Measurements from ENCODE around the gene KDM4C. TPM values are rescaled to one million over a fixed set of nuclear protein-coding genes. Genes with fewer than 3 reads are reported as not detected.
"Not testable (repeated sequence)": the region's sequence is repeated elsewhere in the genome, so short reads cannot be mapped to it uniquely, and the experiment has no call there.

Gene KDM4C
- total RNA-seq, 2 donors from 2014 or later, result 66.2 to 68.7 TPM

DNA sequence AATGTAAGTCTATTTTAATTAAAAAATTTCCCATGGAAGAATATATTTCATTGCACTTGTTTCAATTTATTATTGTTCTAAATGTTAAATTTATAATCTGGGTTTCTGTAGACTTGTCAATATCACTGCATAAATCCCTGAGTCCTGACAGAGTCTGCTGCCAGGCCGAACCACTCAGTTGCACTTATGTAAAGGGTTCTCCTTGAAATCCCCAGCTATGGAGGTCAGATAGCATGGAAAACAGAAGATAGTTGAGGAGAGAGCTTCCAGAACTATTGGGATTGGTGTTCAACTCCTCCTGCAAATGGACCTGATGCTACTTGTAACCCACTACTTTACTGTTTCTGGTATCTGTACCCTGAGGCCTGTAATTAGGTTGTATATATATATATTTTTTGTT is 37.2 kb downstream of the KDM4C start:
- Mint-ChIP-seq H3K9me3 (no peaks in the 10 kb centered on the region), H3K27me3 (no peaks in the 10 kb centered on the region), H3K4me3 (no peak overlapping the region), H3K4me1 (ENCODE audit: low read depth in 2 of 2) (peaks cover 13 to 18% of the 10 kb centered on the region in 2 donors), H3K36me3 (peaks cover 9% of the 10 kb centered on the region), H3K27ac (no peak overlapping the region)
- ATAC-seq (no peak), DNase-seq (ENCODE audit: low spot score) (no peak)

DNA sequence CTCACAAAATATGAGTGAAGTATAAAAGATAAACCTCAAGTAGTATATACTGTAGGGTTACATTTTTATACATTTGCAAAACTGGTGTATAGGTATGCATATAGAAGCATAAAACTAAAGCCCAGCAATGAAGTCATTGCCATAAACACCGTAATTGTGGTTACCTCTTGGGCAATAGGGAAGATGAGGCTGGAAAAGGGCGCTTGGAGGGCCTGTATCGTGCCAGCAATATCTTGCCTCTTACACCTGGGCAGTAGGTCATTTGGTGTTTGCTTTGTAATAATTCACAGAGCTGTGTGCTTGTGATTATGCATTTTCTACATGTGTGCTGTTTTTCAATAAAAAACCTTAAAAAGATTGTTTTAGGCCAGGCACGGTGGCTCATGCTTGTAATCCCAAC is 45.2 kb downstream of the KDM4C start:
- no peaks in the 10 kb centered on the region for H3K36me3 Mint-ChIP-seq
- H3K27me3 Mint-ChIP-seq, result no peaks in the 10 kb centered on the region
- ATAC-seq, result no peak
- no peak for DNase-seq (ENCODE audit: low spot score)
- no peak overlapping the region for H3K27ac Mint-ChIP-seq
- no peaks in the 10 kb centered on the region for H3K9me3 Mint-ChIP-seq
- no peak overlapping the region for H3K4me3 Mint-ChIP-seq
- peaks cover 0 to 7% of the 10 kb centered on the region in 2 donors for H3K4me1 Mint-ChIP-seq (ENCODE audit: low read depth in 2 of 2)

DNA sequence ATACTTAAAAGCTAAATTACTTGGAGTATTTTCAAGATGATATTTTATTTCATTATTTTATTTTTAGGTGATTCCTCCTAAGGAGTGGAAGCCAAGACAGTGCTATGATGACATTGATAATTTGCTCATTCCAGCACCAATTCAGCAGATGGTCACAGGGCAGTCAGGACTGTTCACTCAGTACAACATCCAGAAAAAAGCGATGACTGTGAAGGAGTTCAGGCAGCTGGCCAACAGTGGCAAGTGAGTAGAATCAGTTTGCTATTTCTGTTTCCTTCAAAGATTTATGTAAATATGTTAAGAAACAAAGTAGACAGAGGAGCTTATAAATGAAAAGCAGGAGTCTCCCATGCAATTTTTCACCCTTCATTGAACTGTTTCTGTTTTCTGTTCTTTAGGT is 47.8 kb downstream of the KDM4C start:
- Mint-ChIP-seq H3K4me1 (ENCODE audit: low read depth in 2 of 2) (peaks cover 0 to 7% of the 10 kb centered on the region in 2 donors), H3K36me3 (no peaks in the 10 kb centered on the region)

DNA sequence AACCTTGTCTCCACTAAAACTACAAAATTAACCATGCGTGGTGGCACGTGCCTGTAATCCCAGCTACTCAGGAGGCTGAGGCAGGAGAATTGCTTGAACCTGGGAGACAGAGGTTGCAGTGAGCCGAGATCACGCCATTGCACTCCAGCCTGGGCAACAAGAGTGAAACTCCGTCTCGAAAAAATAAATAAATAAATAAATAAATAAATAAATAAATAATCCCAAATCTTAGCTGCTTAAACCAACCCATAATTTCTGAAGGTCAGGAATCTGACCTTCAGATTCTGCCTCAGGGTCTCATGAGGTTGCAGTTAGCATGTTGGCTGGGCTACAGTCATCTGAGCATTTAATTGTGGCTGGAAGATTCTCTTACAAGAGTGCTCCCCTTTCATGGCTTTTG is 48.5 kb downstream of the KDM4C start:
- H3K27me3 Mint-ChIP-seq; H3K4me3 Mint-ChIP-seq; H3K4me1 Mint-ChIP-seq (ENCODE audit: low read depth in 2 of 2): not testable (repeated sequence)

More for the DNA sequence above, 47.8 kb downstream of the KDM4C start:
- Mint-ChIP-seq H3K9me3 (no peaks in the 10 kb centered on the region), H3K27ac (no peak overlapping the region), H3K27me3 (no peaks in the 10 kb centered on the region), H3K4me3 (no peak overlapping the region)
- ATAC-seq (no peak), DNase-seq (ENCODE audit: low spot score) (no peak)

DNA sequence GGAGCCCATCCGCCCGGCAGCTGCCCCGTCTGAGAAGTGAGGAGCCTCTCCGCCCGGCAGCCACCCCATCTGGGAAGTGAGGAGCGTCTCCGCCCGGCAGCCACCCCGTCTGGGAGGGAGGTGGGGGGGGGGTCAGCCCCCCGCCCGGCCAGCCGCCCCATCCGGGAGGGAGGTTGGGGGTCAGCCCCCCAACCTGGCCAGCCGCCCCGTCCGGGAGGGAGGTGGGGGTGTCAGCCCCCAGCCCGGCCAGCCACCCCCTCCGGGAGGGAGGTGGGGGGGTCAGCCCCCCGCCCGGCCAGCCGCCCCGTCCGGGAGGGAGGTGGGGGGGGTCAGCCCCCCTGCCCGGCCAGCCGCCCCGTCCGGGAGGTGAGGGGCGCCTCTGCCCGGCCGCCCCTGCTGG is 49.9 kb downstream of the KDM4C start:
- H3K4me3 Mint-ChIP-seq; H3K27me3 Mint-ChIP-seq; H3K27ac Mint-ChIP-seq; DNase-seq (ENCODE audit: low spot score); H3K36me3 Mint-ChIP-seq; H3K4me1 Mint-ChIP-seq (ENCODE audit: low read depth in 2 of 2); ATAC-seq; H3K9me3 Mint-ChIP-seq: not testable (repeated sequence)

More for the DNA sequence above, 48.5 kb downstream of the KDM4C start:
- not testable (repeated sequence) for DNase-seq (ENCODE audit: low spot score); ATAC-seq; H3K9me3 Mint-ChIP-seq; H3K27ac Mint-ChIP-seq; H3K36me3 Mint-ChIP-seq

DNA sequence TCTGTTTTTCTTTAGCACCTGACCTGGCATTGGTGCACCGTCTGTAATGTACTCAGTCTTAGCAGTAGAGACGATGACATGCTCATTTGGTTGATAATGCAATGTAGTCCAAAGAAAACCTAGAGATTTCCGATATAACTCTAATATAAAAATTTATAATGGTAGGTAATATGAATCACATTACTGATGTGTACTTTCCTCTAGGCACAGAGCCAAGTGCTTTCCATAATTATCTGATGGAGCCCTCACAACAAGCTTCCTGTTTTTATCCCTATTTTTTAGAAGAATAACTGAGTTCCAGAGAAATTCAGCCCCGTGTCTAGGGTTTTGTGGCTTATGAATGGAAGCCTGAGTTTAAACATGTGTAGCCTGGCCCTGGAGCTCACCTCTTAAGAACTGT is 53.7 kb downstream of the KDM4C start:
- no peaks in the 10 kb centered on the region for H3K36me3 Mint-ChIP-seq
- no peak for DNase-seq (ENCODE audit: low spot score)
- no peak for ATAC-seq
- peaks cover 2 to 7% of the 10 kb centered on the region in 2 donors for H3K4me1 Mint-ChIP-seq (ENCODE audit: low read depth in 2 of 2)
- no peaks in the 10 kb centered on the region for H3K9me3 Mint-ChIP-seq
- no peak overlapping the region for H3K27ac Mint-ChIP-seq
- no peaks in the 10 kb centered on the region for H3K27me3 Mint-ChIP-seq
- H3K4me3 Mint-ChIP-seq, result no peak overlapping the region

DNA sequence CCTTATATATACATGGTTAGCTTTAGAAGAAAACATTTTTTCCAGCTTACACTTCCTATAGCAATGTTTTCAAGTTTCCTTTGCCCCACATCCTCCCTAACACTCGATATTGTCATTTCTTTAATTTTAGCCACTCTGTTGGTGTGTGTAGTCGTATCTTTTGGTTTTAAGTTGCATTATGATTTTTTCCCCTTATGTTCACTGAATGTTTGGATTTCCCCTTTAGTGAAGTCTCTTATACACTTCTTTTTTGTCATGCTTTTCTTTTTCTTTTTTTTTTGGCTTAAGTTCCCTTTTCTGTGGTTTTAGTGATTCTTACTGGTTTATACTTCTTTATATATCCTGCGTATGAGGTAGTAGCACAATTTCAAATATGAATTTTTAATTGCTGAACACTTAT is 58.8 kb downstream of the KDM4C start:
- H3K9me3 Mint-ChIP-seq, result no peaks in the 10 kb centered on the region
- DNase-seq (ENCODE audit: low spot score), result no peak
- peak overlapping the region; percentile 1 to 15 for H3K27ac Mint-ChIP-seq
- no peak overlapping the region for H3K4me3 Mint-ChIP-seq
- no peaks in the 10 kb centered on the region for H3K36me3 Mint-ChIP-seq
- no peaks in the 10 kb centered on the region for H3K27me3 Mint-ChIP-seq
- peaks cover 13 to 14% of the 10 kb centered on the region in 2 donors for H3K4me1 Mint-ChIP-seq (ENCODE audit: low read depth in 2 of 2)
- ATAC-seq, result no peak

DNA sequence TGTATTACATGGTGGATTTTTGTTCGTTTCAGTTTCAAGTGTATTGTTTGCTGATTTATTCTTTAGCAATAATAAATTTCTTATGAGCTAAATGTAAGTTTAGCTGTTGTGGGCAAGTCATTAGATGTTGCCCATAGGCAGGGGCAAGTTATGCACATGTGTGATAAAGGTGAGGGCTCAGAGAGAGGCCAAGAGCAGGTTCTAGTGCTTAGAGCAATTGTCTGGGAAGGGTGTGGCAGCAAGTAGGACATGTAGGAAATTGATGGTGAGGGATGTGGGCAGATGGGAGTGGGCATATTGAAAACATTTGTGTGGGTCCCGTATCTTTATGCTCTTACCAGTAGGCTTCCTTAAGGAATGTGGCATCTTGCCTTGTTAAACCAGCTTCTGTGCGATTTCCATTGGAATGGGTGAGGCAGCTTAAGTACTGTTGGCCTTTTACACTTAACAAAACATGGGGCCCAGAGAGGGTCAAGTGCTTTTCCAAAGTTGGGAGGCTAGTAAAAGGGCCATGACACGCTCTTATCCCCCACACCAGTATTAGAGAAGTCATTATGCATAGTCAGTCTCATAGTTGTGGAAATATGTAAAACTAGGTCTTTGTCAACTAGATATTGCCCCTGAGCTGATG is 60.6 kb downstream of the KDM4C start:
- H3K4me1 Mint-ChIP-seq (ENCODE audit: low read depth in 2 of 2), result peaks cover 13 to 16% of the 10 kb centered on the region in 2 donors
- ATAC-seq (no peak), DNase-seq (ENCODE audit: low spot score) (no peak)
- no peak overlapping the region for H3K4me3 Mint-ChIP-seq
- H3K9me3 Mint-ChIP-seq, result no peaks in the 10 kb centered on the region
- no peaks in the 10 kb centered on the region for H3K36me3 Mint-ChIP-seq
- H3K27ac Mint-ChIP-seq, result no peak overlapping the region
- H3K27me3 Mint-ChIP-seq, result no peaks in the 10 kb centered on the region

DNA sequence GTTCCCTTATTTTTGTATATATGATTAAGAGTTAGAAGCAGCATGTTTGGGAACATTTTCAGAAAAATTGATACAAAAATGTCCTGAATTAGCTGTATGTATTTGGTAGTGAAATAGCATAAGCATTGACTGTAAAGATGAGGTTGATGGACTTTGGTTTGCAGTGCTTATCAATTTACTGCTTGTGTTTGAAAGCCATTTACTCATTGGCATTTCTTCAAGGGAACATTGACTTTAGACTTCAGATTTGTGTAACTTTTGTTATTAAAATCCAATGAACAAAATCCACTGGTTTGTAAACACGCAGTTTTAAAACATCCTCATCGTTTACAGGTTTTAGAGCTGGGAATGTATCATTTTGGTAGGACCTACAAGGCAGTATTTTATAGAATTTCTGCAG is 61.3 kb downstream of the KDM4C start:
- Mint-ChIP-seq H3K4me3 (no peak overlapping the region), H3K27ac (no peak overlapping the region), H3K9me3 (no peaks in the 10 kb centered on the region), H3K36me3 (no peaks in the 10 kb centered on the region), H3K4me1 (ENCODE audit: low read depth in 2 of 2) (peaks cover 13 to 21% of the 10 kb centered on the region in 2 donors), H3K27me3 (no peaks in the 10 kb centered on the region)
- DNase-seq (ENCODE audit: low spot score) (no peak), ATAC-seq (no peak)

DNA sequence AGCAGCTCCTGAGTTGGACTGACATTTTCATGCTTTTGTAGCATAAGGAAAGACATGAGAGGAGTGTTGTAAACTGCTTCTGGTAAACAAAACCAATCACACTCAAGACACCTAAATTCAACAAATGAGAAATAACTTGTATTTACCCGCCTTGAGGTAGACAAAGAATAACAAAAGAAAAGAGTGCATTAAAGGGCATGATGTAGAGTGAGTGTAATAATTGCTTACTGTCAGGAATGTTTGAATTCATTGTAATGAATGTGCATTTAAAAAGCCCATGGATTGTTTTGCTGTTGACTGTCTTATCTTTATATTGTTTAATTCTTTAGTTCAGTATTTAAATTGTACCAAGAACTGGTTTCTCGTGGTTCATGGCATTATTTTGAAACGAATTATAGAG is 61.8 kb downstream of the KDM4C start:
- H3K4me3 Mint-ChIP-seq, result no peak overlapping the region
- DNase-seq (ENCODE audit: low spot score), result no peak
- no peak for ATAC-seq
- peaks cover 13 to 22% of the 10 kb centered on the region in 2 donors for H3K4me1 Mint-ChIP-seq (ENCODE audit: low read depth in 2 of 2)
- no peaks in the 10 kb centered on the region for H3K9me3 Mint-ChIP-seq
- H3K36me3 Mint-ChIP-seq, result no peaks in the 10 kb centered on the region
- no peak overlapping the region for H3K27ac Mint-ChIP-seq
- no peaks in the 10 kb centered on the region for H3K27me3 Mint-ChIP-seq

DNA sequence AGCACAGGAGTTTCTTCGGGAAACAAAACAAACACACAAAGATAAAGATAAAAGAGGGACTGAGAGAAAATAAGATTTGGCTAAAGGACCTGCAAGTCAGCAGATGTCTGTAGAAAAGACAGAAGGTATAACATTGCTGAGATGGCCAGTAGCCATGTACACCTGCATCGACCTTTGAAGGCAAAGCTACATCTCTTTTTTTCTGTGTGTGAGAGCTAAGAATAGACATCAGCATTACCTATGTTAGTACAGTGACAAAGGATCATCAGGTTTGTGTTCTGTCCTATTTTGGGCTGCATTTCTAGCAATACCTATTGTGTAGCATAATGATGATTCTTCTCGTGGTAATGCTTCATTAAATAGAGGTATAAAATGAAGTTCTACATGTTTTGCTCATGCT is 64.9 kb downstream of the KDM4C start:
- Mint-ChIP-seq H3K27ac (no peak overlapping the region), H3K4me1 (ENCODE audit: low read depth in 2 of 2) (peaks cover 11 to 22% of the 10 kb centered on the region in 2 donors), H3K4me3 (no peak overlapping the region), H3K36me3 (peaks cover 5% of the 10 kb centered on the region), H3K9me3 (no peaks in the 10 kb centered on the region), H3K27me3 (no peaks in the 10 kb centered on the region)
- DNase-seq (ENCODE audit: low spot score) (no peak), ATAC-seq (no peak)

DNA sequence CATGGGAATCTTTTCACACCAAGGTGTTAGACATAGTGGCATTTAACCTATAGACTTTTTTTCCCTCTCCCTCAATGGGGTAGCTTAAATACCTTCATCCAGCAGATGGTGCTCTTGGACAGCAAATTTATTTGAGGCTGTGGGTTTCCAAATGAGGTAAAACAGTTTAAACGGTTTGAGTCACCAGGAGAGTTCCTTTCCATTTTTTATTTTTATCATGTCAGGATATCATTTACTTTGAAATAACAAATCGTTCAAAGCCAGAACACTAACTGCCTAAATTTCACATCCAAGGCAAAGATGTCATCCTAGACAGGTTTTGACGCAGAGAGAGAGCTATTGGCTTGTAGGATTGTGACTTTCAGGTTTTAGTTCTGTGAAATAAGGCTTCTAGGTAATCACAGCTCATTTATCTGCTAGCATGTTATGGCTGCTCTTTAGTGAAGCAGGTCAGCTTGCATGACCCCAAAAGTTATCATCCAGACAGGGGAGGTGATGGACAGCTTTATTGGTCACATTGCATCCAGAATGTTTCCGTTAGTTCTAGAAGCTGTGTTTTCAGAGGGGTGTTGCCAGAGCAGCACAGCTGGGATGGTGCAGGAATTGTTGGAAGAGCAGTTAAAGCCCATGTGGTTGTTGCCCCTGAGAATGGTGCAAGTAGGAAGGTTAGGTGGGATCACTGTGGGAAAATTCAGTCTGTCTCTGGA is 69.8 kb downstream of the KDM4C start:
- DNase-seq (ENCODE audit: low spot score) (no peak), ATAC-seq (peak in 1 of 2 donors; percentile 44)
- no peak overlapping the region for H3K4me3 Mint-ChIP-seq
- H3K9me3 Mint-ChIP-seq, result no peaks in the 10 kb centered on the region
- peak overlapping the region in 1 of 2 donors; percentile 13 for H3K27ac Mint-ChIP-seq
- H3K4me1 Mint-ChIP-seq (ENCODE audit: low read depth in 2 of 2), result peaks cover 7 to 23% of the 10 kb centered on the region in 2 donors
- peaks cover 5% of the 10 kb centered on the region for H3K36me3 Mint-ChIP-seq
- no peaks in the 10 kb centered on the region for H3K27me3 Mint-ChIP-seq

DNA sequence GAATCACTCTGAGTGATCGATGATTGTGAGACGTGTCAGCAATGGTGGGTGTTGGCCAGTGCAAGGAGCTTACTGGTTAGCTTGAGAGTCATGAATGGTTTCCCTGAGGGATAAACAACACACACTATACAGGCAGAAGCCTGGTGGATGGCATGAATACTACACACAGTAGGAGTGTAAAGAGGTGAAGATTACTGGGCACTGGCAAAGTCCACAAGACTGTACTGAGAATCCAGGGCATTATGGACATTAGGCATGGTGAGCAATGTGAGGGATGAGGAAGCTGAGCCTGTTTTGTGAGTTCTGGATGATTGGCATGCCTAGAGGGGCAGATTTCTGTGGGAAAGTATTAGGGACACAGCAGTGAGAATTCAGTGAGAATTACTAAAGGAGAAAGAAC is 71.3 kb downstream of the KDM4C start:
- DNase-seq (ENCODE audit: low spot score) (no peak), ATAC-seq (no peak)
- Mint-ChIP-seq H3K27me3 (no peaks in the 10 kb centered on the region), H3K36me3 (peaks cover 5% of the 10 kb centered on the region), H3K9me3 (no peaks in the 10 kb centered on the region), H3K27ac (no peak overlapping the region), H3K4me1 (ENCODE audit: low read depth in 2 of 2) (peaks cover 7 to 18% of the 10 kb centered on the region in 2 donors), H3K4me3 (no peak overlapping the region)

DNA sequence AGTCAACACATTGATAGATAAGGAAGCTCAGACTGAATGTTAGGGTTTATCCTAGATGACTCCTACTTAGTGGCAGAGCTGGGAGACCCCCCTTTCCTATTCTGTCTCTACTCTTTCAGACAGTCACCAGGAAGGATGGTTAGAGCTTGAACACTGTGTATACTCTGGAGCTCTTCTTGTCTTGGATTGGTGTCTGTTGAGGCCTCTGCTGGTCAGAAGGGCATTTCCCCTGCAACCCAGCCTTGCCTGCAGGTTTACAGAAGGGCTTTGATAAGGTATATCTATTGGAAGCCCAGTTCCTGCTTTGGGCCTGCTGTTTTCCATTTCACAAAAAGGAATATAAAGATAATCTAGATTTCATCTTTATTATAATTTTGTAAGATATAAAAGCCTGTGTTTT is 71.8 kb downstream of the KDM4C start:
- no peaks in the 10 kb centered on the region for H3K27me3 Mint-ChIP-seq
- no peak for ATAC-seq
- no peaks in the 10 kb centered on the region for H3K9me3 Mint-ChIP-seq
- DNase-seq (ENCODE audit: low spot score), result no peak
- no peak overlapping the region for H3K27ac Mint-ChIP-seq
- peaks cover 7 to 16% of the 10 kb centered on the region in 2 donors for H3K4me1 Mint-ChIP-seq (ENCODE audit: low read depth in 2 of 2)
- H3K4me3 Mint-ChIP-seq, result no peak overlapping the region
- H3K36me3 Mint-ChIP-seq, result peaks cover 5% of the 10 kb centered on the region

Measured in natural killer cell treated with Interleukin-12 subunit alpha and Interleukin-12 subunit beta and Interleukin-15 and Interleukin-18, amount 100 ng/mL, for 72 hours (primary cell).